HEK293T (cell line): Measurements from ENCODE around the gene KHK.
"Not testable (repeated sequence)": the region's sequence is repeated elsewhere in the genome, so short reads cannot be mapped to it uniquely, and the experiment has no call there.

ENCODE experiments used
- CTCF ChIA-PET: fragments of 350-600 bp; formaldehyde crosslinking; extraction: SDS; loops from one replicate; lab custom pipeline; 2021; ENCODE audit warnings: antibody characterized with exemption, inconsistent platforms; lab: Yijun Ruan, JAX
- POLR2A ChIA-PET: fragments of 350-600 bp; formaldehyde crosslinking; extraction: SDS; loops from one replicate; lab custom pipeline; 2020; ENCODE audit warnings: antibody characterized with exemption, inconsistent platforms; lab: Yijun Ruan, JAX
- DNase-seq: peaks from one replicate; pipeline ENCODE4 v3.0.0; 2012; ENCODE audit warnings: mixed read lengths; ENCODE audit errors: extremely low spot score
- ARNT ChIP-seq: fragments of 450-650 bp; IDR thresholded peaks from 2 replicates; pipeline ENCODE4 v1.6.1; 2017; ENCODE audit warnings: mild to moderate bottlenecking
- BHLHE40 ChIP-seq: fragments of 450-650 bp; IDR thresholded peaks from 2 replicates; pipeline ENCODE4 v1.6.1; 2016; ENCODE audit warnings: mild to moderate bottlenecking, moderate library complexity, borderline replicate concordance
- CTBP1 ChIP-seq: fragments of 450-650 bp; IDR thresholded peaks from 2 replicates; pipeline ENCODE4 v1.6.1; 2016; ENCODE audit warnings: borderline replicate concordance
- ELF4 ChIP-seq: fragments of 450-650 bp; IDR thresholded peaks from 2 replicates; pipeline ENCODE4 v1.6.1; 2017; ENCODE audit warnings: antibody characterized with exemption
- FOXA1 ChIP-seq: fragments of 450-650 bp; IDR thresholded peaks from 2 replicates; pipeline ENCODE4 v1.6.1; 2016; ENCODE audit warnings: mild to moderate bottlenecking
- FOXK2 ChIP-seq: fragments of 450-650 bp; IDR thresholded peaks from 2 replicates; pipeline ENCODE4 v1.6.1; 2016; ENCODE audit warnings: mild to moderate bottlenecking
- FOXM1 ChIP-seq: fragments of 450-650 bp; IDR thresholded peaks from 2 replicates; pipeline ENCODE4 v1.6.1; 2017; ENCODE audit warnings: mild to moderate bottlenecking, borderline replicate concordance
- HDGF ChIP-seq: fragments of 450-650 bp; IDR thresholded peaks from 2 replicates; pipeline ENCODE4 v1.6.1; 2017; ENCODE audit warnings: antibody characterized with exemption, borderline replicate concordance
- L3MBTL2 ChIP-seq: fragments of 450-650 bp; conservative IDR thresholded peaks from 2 replicates; pipeline ENCODE4 v1.6.1; 2016; ENCODE audit warnings: mild to moderate bottlenecking
- LEF1 ChIP-seq: fragments of 450-650 bp; IDR thresholded peaks from 2 replicates; pipeline ENCODE4 v1.6.1; 2017; ENCODE audit warnings: mild to moderate bottlenecking, borderline replicate concordance
- NFRKB ChIP-seq: fragments of 450-650 bp; IDR thresholded peaks from 2 replicates; pipeline ENCODE4 v1.6.1; 2016; ENCODE audit warnings: mild to moderate bottlenecking, moderate library complexity
- SP1 ChIP-seq: fragments of 450-650 bp; IDR thresholded peaks from 2 replicates; pipeline ENCODE4 v1.6.1; 2017
- SUZ12 ChIP-seq: fragments of 450-650 bp; IDR thresholded peaks from 2 replicates; pipeline ENCODE4 v1.6.1; 2016; ENCODE audit warnings: mild to moderate bottlenecking
- TARDBP ChIP-seq: fragments of 450-650 bp; IDR thresholded peaks from 2 replicates; pipeline ENCODE4 v1.6.1; 2016
- ZNF384 ChIP-seq: fragments of 450-650 bp; IDR thresholded peaks from 2 replicates; pipeline ENCODE4 v1.6.1; 2016
- TF ChIP-seq, protein P1 (sequence below): fragments of 450-650 bp; IDR thresholded peaks from 2 replicates; pipeline ENCODE4 v1.6.1; 2016

The KHK gene

DNA sequence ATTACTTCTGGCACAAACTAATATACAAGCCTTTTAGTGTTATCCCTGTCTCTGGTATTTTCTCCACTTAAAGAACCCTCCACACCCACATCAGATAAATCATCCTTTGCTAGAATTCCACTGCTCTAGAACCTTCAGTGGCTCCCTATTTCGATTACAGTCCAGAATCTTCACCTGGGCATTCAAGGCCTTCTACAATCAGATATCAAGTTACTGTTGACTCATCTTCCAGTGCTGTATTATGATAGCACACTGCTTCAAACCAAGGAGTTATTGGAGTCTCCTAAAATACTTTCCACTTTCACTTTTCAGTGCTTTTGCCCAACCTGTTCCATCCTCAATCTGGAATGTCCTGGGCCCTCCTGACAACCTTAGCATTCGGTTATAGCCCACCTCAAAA is 28.9 kb downstream of the KHK start:
- DNase-seq, result no peak
- ChIA-PET CTCF (interaction anchor here (0.7 kb wide), 1 partner anchor 207 kb away, joined by 3 read pairs; the partner anchor contains the start of gene MPV17), POLR2A (interaction anchor here (2.6 kb wide), 1 partner anchor 8 kb away, joined by 9 read pairs; the partner anchor contains the start of gene ABHD1)
- TF ChIP-seq FOXA1 (no peak), BHLHE40 (no peak), SUZ12 (no peak), ZNF384 (no peak), CTBP1 (no peak), FOXK2 (no peak), ARNT (no peak), TARDBP (no peak), LEF1 (no peak), HDGF (no peak), FOXM1 (no peak), NFRKB (no peak), L3MBTL2 (no peak), ELF4 (no peak), SP1 (no peak)
- TF ChIP-seq, protein P1, sequence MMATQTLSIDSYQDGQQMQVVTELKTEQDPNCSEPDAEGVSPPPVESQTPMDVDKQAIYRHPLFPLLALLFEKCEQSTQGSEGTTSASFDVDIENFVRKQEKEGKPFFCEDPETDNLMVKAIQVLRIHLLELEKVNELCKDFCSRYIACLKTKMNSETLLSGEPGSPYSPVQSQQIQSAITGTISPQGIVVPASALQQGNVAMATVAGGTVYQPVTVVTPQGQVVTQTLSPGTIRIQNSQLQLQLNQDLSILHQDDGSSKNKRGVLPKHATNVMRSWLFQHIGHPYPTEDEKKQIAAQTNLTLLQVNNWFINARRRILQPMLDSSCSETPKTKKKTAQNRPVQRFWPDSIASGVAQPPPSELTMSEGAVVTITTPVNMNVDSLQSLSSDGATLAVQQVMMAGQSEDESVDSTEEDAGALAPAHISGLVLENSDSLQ, result no peak

DNA sequence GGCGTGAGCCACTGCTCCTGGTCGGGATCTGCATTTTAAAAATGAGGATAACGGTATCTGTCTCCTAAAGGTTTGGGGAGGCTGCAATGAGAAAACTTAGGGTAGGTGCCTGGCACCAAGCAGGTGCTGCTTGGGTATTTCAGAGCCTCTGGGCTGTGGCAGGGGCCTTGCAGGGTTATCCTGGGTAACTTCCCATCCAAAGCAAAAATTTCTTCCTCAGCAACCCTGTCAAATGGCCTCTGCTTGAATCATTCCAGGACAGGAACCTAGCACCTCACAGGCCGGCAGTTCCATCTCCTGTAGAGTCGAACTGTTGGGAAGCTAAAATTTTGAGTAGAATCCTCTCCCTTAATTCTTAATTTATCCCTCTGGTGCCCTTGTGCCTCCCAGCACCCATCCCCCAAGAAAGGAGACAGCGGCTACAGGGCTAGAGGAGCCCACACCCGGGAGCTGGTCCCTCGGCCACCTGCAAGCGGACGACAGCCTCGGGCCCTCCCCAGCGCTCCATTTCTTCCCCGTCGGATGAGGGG is 31.5 kb downstream of the KHK start:
- TF ChIP-seq L3MBTL2 (no peak), SP1 (no peak)
- ChIA-PET CTCF (interaction anchor here (0.6 kb wide), 1 partner anchor 12 kb away, joined by 3 read pairs; no protein-coding TSS in a partner anchor), POLR2A (no interaction called here)
- no peak for DNase-seq

DNA sequence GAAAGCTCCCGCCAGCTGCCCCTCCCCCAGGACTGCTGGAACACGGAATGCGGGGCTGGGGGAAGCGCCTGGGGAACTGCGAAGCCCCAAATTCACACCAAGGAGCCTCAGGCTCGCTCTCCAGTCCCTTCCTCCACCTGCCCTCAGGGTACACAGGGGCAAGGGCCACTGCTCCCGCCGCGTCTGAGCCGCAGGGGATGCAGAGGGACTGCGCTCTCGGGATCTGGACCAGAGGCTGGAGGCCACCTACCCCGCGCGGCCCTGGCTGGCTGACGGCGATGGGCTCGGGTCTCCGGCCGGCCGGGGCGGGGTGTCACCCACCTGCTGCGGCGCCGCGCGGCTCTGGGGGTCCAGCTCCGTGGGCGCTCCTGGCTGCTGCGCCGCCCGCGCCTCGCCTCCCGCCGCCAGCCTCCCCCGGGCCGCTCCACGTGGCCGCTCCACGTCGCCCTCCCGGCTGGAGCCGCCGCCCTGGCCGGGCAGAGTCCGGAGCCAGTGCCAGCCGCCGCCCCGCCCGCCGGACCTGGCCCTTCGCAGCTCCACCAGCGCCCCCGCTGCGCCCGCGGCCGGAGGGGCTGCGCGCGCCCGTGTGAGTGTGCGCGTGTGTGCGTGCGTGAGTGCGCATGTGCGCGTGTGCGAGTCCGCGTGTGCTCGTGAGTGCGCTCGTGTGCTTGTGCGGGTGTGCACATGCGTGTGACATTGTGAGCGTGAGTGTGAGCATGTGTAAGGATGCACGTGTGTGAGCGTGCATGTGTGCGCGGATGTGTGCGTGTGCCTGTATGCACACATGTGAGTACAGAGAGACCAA is 32.2 kb downstream of the KHK start, which contains the start of gene CGREF1:
Gene CGREF1 (minus strand): TSS at position 604 of the 805 bp plus-strand sequence. CDS start 14,762 bp downstream, outside the sequence.
- DNase-seq, result no peak
- TF ChIP-seq FOXM1 (no peak), HDGF (no peak), ELF4 (no peak)
- ChIA-PET POLR2A (no interaction called here), CTCF (interaction anchor here (0.6 kb wide), 1 partner anchor 13 kb away, joined by 3 read pairs; no protein-coding TSS in a partner anchor)

DNA sequence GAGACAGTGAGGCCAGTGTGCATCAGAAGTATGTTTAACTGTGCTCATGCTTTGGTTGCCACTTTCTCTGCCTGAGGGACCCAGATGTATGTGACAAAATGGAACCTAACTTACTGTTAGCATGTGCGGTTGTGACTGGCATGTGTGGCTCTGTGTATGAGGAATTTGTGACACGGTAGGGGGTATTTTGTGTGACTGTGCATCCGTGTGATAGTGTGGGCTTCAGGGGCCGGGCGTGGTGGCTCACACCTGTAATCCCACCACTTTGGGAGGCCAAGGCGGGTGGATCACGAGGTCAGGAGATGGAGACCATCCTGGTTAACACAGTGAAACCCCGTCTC is 32.7 kb downstream of the KHK start:
- DNase-seq, POLR2A ChIA-PET, CTCF ChIA-PET: not testable (repeated sequence)

DNA sequence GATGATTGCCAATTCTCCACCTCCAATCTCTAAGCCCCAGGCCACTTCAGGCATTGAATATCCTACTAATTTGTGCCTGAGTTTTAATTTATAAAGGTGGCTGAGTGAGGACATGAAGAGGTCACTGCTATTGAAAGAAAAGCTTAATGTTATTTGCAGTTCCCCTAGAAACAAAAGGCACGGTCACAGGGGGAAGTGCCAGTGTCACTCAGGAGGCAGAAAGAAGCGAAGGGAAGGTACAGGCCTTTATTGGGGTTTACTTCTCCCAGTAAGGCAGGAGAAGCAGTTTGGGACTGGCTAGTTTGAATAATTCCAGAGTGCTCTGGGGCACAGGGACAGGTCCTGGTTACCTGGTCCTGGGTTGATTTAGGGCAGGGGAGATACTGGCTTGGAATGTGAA is 35.3 kb downstream of the KHK start:
- CTCF ChIA-PET, result interaction anchor here (0.6 kb wide), 1 partner anchor 105 kb away, joined by 3 read pairs; no protein-coding TSS in a partner anchor

DNA sequence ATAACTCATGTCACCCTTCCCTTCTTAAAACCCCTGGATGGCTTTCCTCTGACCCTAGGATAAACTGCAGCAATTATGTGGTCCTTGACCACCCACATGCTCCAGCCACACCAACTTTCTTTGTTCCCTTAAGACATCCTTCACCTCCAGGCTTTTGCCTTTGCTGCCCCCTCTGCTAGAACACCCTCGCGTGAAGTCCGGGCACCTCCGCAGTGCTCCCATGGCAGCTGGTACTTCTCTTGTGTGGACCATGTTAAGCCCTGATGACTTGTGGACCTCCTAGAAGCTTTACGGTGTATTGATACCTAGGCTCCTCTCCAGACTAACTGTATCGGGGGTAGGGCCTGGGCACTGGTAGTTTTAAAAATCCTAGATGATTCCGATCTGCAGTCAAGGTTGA is 36.2 kb downstream of the KHK start:
- POLR2A ChIA-PET, result interaction anchor here (0.7 to 3.8 kb wide), 7 partner anchors 8 to 83 kb away, joined by 3 to 42 read pairs (median 5); partner anchors contain the start of genes KHK and PREB
- CTCF ChIA-PET, result interaction anchor here (1.2 to 1.8 kb wide), 2 partner anchors 34 to 35 kb away, joined by 3 to 5 read pairs; no protein-coding TSS in a partner anchor
- no peak for TF ChIP-seq CTBP1
- no peak for TF ChIP-seq LEF1
- TF ChIP-seq FOXK2, result no peak
- TF ChIP-seq BHLHE40, result no peak
- TF ChIP-seq SUZ12, result no peak
- TF ChIP-seq, protein P1, result no peak
- no peak for TF ChIP-seq L3MBTL2
- no peak for TF ChIP-seq SP1
- no peak for TF ChIP-seq ZNF384
- no peak for TF ChIP-seq FOXA1
- no peak for DNase-seq

More for the DNA sequence above, 35.3 kb downstream of the KHK start:
- DNase-seq, result no peak
- TF ChIP-seq SUZ12 (no peak), HDGF (no peak), SP1 (no peak), ZNF384 (no peak), ELF4 (no peak), L3MBTL2 (no peak), FOXA1 (no peak), TARDBP (no peak), LEF1 (no peak), NFRKB (no peak), FOXM1 (no peak), ARNT (no peak), BHLHE40 (no peak), CTBP1 (no peak), FOXK2 (no peak)
- TF ChIP-seq, protein P1, result no peak
- POLR2A ChIA-PET, result no interaction called here
